ENCODE measurements around the gene SMOC1.

DNA sequence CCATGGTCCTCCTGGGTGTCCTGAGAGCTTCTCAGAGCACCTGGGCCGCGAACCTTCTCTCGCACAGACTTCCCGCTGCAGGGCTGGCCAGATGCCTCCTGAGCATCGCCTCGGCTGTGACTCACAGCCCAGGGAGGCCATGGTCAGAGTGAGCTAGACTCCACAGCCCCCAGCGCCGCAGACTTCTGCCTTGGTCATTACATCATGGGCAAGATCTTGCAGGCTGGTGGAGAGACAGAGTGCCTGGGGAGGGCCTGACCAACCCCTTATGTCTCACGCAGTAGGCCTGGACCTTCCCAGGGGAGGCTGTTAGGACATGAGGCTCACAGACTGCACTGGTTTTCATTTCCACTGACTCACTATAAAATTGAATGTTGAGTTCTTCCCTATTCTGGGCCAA lies 41.8 kb downstream of the SMOC1 start:
- TF ChIP-seq, protein P1, sequence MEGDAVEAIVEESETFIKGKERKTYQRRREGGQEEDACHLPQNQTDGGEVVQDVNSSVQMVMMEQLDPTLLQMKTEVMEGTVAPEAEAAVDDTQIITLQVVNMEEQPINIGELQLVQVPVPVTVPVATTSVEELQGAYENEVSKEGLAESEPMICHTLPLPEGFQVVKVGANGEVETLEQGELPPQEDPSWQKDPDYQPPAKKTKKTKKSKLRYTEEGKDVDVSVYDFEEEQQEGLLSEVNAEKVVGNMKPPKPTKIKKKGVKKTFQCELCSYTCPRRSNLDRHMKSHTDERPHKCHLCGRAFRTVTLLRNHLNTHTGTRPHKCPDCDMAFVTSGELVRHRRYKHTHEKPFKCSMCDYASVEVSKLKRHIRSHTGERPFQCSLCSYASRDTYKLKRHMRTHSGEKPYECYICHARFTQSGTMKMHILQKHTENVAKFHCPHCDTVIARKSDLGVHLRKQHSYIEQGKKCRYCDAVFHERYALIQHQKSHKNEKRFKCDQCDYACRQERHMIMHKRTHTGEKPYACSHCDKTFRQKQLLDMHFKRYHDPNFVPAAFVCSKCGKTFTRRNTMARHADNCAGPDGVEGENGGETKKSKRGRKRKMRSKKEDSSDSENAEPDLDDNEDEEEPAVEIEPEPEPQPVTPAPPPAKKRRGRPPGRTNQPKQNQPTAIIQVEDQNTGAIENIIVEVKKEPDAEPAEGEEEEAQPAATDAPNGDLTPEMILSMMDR (conservative IDR thresholded peaks at IDR 0.05; ENCODE audit: low read depth, low read length), result no peak
- TF ChIP-seq EZH2 (IDR thresholded peaks at IDR 0.05; ENCODE audit: low read length, unreplicated experiment), result no peak

Measured in PC-3 (cell line).